Breast epithelium (tissue), 4 donors: ENCODE measurements around the gene MYO3B. TPM values are rescaled to one million over a fixed set of nuclear protein-coding genes. Genes with fewer than 3 reads are reported as not detected.
A peak's percentile ranks its signal among the peaks of the same experiment; 100 is the strongest.

Experiments
- DNase-seq, 2 donors: peaks; one replicate each; pipeline ENCODE4 v3.0.0-alpha.2; 2019; ENCODE audit warnings: low spot score in 2 of 2
- H3K27ac ChIP-seq, 2 donors: fragments of 200-600 bp; sonication (generic) in 1 of 2; one replicate each; pipeline ENCODE4 v1.5.1; 2016 to 2019; ENCODE audit warnings: mild to moderate bottlenecking in 1 of 2
- H3K27me3 ChIP-seq, 2 donors: fragments of 200-600 bp; sonication (generic) in 1 of 2; one replicate each; pipeline versions ENCODE4 v1.5.1 to v1.6.0; 2017 to 2019; ENCODE audit warnings: control low read depth in 1 of 2, mild to moderate bottlenecking in 1 of 2
- H3K36me3 ChIP-seq: fragments of 200-600 bp; one replicate; pipeline ENCODE4 v1.5.1; 2019
- H3K4me1 ChIP-seq, 2 donors: fragments of 200-600 bp; sonication (generic); one replicate each; pipeline ENCODE4 v1.5.1; 2016 to 2019; ENCODE audit warnings: control low read depth in 1 of 2
- H3K4me3 ChIP-seq, 3 donors: fragments of 200-600 bp; sonication (generic); 1 replicate in 2 of 3; 2 replicates in 1 of 3; pipeline ENCODE4 v1.5.1; 2016 to 2019; ENCODE audit warnings: mild to moderate bottlenecking in 3 of 3, moderate library complexity in 2 of 3
- H3K9me3 ChIP-seq, 2 donors: fragments of 200-600 bp; sonication (generic) in 1 of 2; one replicate each; pipeline ENCODE4 v1.5.1; 2016 to 2019; ENCODE audit warnings: control low read depth in 1 of 2
- POLR2A ChIP-seq: fragments of 450-650 bp; IDR thresholded peaks from one replicate; pipeline ENCODE4 v1.6.1; 2016; ENCODE audit warnings: antibody characterized with exemption, mild to moderate bottlenecking, moderate library complexity
- POLR2AphosphoS5 ChIP-seq, 3 donors: sonication (generic); formaldehyde crosslinking; IDR thresholded peaks; one replicate each; pipeline ENCODE4 v1.6.1; 2017; ENCODE audit warnings: antibody characterized with exemption in 3 of 3
- intact Hi-C: fragments of 100-400 bp; cut with DNase I; formaldehyde crosslinking; loops from one replicate; pipeline ENCODE4 v1.15.1; 2023; ENCODE audit warnings: low total_unique reads
- total RNA-seq, 3 donors: library from RNA; depleted of rRNA; stranded (reverse); fragments of >200 nt; gene quantifications; one replicate each; pipeline ENCODE4 v1.1.0, GENCODE V29; 2016
- TF ChIP-seq, protein P1 (sequence below), 3 donors: fragments of 450-650 bp; IDR thresholded peaks; one replicate each; pipeline ENCODE4 v1.5.1; 2016 to 2017; ENCODE audit warnings: antibody characterized with exemption in 3 of 3, mild to moderate bottlenecking in 3 of 3, moderate library complexity in 3 of 3

Gene MYO3B
- total RNA-seq, 3 donors from 2014 or later: 0.15 to 0.98 (median 0.16) TPM

DNA sequence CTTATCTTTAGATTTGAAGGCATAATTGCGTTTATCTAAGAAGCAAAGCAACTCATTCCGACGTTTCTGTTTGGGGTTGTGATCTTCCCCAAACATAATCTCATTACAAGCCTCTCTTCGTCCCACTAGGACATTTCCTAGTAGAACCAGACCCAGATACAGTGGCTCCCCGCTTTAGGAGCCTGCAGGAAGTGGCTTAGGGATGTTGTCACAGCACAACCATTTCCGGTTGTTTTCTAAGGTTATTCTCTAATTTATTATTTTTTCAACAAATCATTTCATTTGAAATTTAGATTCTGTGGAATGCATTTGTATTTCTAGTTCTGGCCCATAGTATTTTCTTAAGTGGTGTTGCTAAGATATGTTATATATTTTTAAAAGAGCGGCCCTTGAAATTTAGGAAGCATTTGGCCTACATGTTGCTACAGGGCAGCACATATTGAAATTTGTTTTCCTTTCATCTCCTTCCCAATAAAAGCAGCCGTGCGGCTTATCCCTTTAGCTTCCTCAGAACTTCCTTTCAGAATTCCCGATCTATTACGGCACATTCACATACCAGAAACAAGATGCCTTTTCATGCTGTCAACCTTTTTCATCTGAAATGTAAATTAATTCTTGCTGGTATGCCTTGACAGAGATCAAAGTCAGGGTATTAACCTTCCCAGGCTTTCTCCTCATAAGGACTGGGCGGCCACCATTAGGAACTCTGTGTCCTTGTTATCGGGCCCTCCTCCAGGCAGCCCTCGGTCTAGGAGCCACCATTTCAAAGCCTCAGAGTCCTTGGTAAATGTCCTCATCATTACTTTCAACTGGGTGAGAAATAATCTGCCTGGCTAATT is 326.2 kb downstream of the MYO3B start:
- TF ChIP-seq POLR2A (no peak), POLR2AphosphoS5 (IDR thresholded peaks at IDR 0.05) (no peak)
- TF ChIP-seq, protein P1, sequence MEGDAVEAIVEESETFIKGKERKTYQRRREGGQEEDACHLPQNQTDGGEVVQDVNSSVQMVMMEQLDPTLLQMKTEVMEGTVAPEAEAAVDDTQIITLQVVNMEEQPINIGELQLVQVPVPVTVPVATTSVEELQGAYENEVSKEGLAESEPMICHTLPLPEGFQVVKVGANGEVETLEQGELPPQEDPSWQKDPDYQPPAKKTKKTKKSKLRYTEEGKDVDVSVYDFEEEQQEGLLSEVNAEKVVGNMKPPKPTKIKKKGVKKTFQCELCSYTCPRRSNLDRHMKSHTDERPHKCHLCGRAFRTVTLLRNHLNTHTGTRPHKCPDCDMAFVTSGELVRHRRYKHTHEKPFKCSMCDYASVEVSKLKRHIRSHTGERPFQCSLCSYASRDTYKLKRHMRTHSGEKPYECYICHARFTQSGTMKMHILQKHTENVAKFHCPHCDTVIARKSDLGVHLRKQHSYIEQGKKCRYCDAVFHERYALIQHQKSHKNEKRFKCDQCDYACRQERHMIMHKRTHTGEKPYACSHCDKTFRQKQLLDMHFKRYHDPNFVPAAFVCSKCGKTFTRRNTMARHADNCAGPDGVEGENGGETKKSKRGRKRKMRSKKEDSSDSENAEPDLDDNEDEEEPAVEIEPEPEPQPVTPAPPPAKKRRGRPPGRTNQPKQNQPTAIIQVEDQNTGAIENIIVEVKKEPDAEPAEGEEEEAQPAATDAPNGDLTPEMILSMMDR (IDR thresholded peaks at IDR 0.05): no peak
- H3K4me3 ChIP-seq: no peak overlapping the region
- no peaks in the 10 kb centered on the region for H3K36me3 ChIP-seq
- no peaks in the 10 kb centered on the region for H3K4me1 ChIP-seq
- H3K27ac ChIP-seq: no peak overlapping the region
- DNase-seq: no peak
- H3K9me3 ChIP-seq: no peaks in the 10 kb centered on the region
- intact Hi-C loops: loop anchor here (2.0 kb wide), 1 partner anchor 47 kb away; no protein-coding TSS in a partner anchor
- no peaks in the 10 kb centered on the region for H3K27me3 ChIP-seq

DNA sequence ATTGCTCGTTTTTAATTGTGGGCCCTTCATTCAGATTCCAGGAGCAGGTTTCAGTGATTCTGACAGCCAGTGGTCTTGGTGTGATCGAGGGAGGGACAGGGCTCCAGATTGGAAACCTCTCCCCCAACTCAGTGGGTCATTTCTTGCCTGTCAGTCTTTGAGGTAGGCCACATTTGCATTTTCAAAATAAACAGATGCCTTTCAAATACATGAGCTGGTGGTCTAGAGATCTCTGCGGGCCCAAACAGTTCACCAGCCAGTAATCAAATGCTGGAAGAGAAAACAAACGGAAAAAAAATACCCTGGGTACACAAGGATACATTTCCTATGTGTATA is 326.8 kb downstream of the MYO3B start:
- Histone ChIP-seq H3K4me1 (no peaks in the 10 kb centered on the region), H3K9me3 (no peaks in the 10 kb centered on the region), H3K4me3 (no peak overlapping the region), H3K27me3 (no peaks in the 10 kb centered on the region), H3K36me3 (no peaks in the 10 kb centered on the region), H3K27ac (peak overlapping the region in 1 of 2 donors; percentile 85)
- no peak for DNase-seq
- TF ChIP-seq, protein P1 (IDR thresholded peaks at IDR 0.05): no peak
- TF ChIP-seq POLR2AphosphoS5 (IDR thresholded peaks at IDR 0.05): no peak
- intact Hi-C loops: no loop called here

DNA sequence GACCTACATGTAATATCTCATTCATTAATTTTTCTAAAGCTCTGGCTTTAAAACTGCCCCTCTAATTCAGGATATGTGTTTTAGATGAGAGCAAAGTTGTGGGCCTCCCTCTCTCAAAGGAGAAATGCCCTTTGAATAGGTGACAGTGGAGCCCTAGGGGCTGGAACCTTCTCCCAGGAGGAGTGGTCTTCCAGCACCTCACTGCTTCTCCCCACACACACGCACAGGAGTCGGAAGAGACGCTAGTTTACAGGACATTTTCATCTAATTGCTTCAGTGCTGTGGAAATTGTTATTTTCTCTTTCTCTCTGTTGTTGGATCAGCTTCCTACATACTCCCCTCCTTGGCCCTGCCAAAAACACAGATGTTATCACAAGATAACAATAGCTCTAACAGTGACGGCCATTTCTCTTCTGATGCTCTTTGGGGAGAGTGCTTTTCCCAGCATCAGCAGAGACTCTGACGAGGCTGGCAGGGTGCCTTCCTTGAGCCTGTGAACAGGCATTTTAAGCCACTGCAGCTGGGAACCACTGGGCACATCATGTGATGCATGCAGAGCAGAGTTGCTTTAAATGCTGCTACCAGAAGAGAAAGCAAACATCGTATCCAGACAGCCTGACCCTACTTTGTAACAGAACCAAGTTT is 327.8 kb downstream of the MYO3B start:
- intact Hi-C loops: no loop called here

DNA sequence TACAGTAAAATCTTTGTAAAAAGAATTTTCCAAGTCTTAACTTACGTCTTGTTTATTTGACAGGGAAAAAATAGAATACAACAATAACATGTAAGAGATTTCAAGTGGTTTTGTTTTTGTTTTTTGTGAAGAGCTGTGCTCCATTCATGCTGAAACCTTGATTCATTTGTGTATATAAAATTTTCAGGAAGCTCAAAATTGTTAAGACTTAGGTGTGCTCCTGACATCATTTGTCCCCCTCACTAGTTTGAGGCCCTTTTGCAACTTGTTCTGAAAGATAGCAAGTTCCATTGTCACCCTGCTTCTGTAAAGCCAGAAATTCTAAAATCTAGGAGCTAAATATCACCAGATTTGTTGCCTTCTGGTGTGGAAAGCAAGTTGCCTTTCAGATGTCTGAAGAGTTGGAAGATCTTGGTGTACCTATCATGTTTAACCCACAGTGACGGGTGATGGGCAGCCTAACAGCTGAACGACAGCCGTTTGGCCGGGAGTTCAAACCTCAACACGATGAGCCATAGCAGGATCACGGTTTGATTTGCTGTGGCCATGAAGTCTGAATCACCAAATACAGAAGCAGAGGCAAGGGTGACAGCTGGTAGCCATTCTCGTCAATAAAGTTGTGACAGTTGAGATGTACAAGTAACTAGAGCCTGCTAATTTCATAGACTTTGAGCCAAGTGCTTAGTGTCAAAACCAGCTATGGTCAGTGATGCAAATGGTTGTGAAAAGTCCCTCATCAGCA is 331.7 kb downstream of the MYO3B start:
- no peaks in the 10 kb centered on the region for H3K27me3 ChIP-seq
- TF ChIP-seq POLR2A (no peak), POLR2AphosphoS5 (IDR thresholded peaks at IDR 0.05) (no peak)
- TF ChIP-seq, protein P1 (IDR thresholded peaks at IDR 0.05): no peak
- no peaks in the 10 kb centered on the region for H3K9me3 ChIP-seq
- DNase-seq: no peak
- no peak overlapping the region for H3K27ac ChIP-seq
- intact Hi-C loops: no loop called here
- H3K36me3 ChIP-seq: no peaks in the 10 kb centered on the region
- H3K4me1 ChIP-seq: no peaks in the 10 kb centered on the region
- no peak overlapping the region for H3K4me3 ChIP-seq

More for the DNA sequence above, 327.8 kb downstream of the MYO3B start:
- Histone ChIP-seq H3K36me3 (no peaks in the 10 kb centered on the region), H3K27ac (peak overlapping the region; percentile 52 to 85), H3K9me3 (no peaks in the 10 kb centered on the region), H3K4me3 (peak overlapping the region in 1 of 3 donors; percentile 39), H3K4me1 (no peaks in the 10 kb centered on the region), H3K27me3 (no peaks in the 10 kb centered on the region)
- no peak for TF ChIP-seq POLR2A
- TF ChIP-seq POLR2AphosphoS5 (IDR thresholded peaks at IDR 0.05): peak in 2 of 3 donors; percentile 39 to 40
- DNase-seq: peak in 1 of 2 donors; percentile 26

DNA sequence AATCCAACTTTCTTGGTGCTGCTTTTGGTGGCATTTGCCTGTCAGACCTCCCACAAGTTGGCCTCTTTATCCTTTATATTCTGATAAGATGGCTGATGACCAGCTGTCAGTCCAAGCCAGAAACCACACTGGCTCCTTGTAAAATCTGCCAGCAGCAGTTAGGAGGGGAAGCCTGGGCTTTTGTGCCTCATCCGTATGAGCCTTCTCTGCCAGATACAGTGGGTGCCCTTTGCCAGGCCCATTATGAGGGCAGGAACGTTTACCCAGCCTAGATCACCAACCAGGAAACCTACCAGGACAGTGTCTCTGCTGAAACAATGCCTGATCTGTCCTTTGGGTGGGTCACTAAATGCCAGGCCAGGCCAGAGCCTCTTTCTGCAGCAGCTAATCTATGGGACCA is 334.3 kb downstream of the MYO3B start:
- intact Hi-C loops: no loop called here
- Histone ChIP-seq H3K4me3 (no peak overlapping the region), H3K9me3 (no peaks in the 10 kb centered on the region), H3K27me3 (no peaks in the 10 kb centered on the region), H3K27ac (no peak overlapping the region), H3K4me1 (no peaks in the 10 kb centered on the region), H3K36me3 (no peaks in the 10 kb centered on the region)
- no peak for DNase-seq
- TF ChIP-seq POLR2AphosphoS5 (IDR thresholded peaks at IDR 0.05): no peak
- no peak for TF ChIP-seq POLR2A
- TF ChIP-seq, protein P1 (IDR thresholded peaks at IDR 0.05): no peak
